GM12873 (cell line): ENCODE data around the gene CSTPP1.

ENCODE experiments used
- TF ChIP-seq, protein P1 (sequence below): IDR thresholded peaks from 2 replicates; pipeline ENCODE4 v1.5.1; 2012; ENCODE audit warnings: low read depth, mild to moderate bottlenecking, moderate library complexity, low read length, control low read depth; ENCODE audit not compliant: insufficient read depth; ENCODE audit errors: missing control alignments

CSTPP1 gene

DNA sequence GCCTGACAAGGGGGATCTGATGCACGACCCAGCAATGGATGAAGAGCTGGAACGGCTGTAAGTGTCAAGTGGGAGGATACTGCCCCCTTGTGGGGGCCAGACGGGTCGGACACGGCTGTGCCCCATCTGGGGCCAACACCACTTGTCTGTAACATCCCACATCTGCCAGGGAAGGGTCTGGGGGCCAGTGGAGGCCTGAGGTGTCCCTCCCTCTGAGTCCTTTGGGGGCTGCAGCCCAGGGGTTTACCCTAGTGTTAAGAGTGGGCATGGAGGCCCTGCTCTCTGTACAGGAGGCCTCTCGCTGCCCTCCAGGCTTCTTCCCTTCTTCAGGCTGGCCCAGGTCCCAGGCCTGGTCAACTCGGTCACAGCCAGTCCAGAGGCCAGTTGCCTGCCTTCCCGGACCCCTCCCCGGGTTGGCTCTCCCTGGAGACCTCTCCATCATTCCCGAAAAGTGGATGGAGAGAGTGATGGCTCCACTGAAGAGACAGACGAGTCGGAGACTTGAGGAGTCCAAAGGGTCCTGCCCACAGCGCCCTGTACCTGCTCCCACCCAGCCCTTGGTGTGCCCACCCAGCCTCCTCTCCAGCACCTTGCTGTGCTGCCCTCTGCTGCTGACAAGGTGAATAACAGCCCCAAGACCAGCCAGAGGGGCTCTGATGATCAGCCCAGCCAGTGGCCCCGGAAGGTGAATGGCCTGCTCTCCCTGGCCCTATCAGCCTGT is 224.7 kb downstream of the CSTPP1 start:
- TF ChIP-seq, protein P1, sequence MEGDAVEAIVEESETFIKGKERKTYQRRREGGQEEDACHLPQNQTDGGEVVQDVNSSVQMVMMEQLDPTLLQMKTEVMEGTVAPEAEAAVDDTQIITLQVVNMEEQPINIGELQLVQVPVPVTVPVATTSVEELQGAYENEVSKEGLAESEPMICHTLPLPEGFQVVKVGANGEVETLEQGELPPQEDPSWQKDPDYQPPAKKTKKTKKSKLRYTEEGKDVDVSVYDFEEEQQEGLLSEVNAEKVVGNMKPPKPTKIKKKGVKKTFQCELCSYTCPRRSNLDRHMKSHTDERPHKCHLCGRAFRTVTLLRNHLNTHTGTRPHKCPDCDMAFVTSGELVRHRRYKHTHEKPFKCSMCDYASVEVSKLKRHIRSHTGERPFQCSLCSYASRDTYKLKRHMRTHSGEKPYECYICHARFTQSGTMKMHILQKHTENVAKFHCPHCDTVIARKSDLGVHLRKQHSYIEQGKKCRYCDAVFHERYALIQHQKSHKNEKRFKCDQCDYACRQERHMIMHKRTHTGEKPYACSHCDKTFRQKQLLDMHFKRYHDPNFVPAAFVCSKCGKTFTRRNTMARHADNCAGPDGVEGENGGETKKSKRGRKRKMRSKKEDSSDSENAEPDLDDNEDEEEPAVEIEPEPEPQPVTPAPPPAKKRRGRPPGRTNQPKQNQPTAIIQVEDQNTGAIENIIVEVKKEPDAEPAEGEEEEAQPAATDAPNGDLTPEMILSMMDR: peak; percentile 88

DNA sequence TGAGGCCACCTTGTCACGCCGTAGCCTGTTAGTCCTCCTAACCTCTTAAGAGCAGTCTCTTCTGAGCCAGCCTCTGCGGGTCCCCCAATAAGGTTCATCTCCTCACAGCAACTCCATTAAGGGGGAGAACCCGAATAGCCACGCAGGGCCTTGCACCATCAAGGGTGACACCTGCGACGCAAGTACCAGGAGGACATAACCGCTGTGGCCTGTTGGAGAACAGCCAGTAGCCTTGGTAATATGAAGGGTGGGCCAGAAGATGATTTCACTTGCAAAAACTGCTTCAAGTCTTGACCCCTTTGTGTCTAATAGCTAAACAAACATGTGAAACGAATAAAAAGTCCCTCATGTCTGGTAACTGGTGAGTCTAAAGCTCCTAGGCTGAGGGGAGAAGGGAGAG is 225.3 kb downstream of the CSTPP1 start:
- TF ChIP-seq, protein P1: no peak

DNA sequence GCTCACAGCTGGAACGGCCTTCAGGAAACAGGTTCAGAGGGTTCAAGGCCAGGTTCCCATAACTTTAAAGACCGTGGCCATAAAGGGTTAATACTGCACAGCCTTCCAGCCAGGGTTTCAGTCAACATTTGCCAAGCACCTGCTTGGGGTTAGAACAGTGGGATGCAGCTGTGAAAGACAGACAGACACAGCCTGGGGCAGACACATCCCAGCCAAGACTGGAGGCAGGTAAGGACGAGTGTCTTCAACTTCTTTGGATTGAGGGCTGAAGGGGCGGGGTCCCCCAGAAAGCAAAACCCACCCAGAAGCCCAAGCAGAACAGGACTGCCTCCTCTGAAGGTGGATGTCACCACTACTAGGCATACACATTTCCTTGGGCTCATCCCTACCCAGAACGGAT is 225.9 kb downstream of the CSTPP1 start:
- TF ChIP-seq, protein P1: no peak

DNA sequence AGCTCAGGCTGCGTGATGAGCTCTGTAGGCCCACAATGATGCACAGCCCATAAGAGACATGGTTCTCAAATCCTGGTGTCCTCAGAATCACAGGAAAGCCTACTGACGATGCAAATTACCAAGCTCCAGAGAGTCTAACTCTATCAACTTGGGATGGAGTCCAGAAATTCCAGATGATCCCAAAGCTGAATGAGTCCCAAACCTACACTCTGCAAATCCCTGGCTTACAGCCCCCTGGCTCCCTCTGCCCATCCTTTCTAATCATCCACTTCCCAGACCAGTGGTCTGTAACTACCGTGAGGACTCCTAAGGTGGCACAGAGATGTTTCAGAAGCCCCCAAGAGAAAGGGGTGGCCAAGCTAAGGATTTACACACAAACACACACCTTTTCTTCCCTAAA is 226.6 kb downstream of the CSTPP1 start:
- TF ChIP-seq, protein P1: no peak

DNA sequence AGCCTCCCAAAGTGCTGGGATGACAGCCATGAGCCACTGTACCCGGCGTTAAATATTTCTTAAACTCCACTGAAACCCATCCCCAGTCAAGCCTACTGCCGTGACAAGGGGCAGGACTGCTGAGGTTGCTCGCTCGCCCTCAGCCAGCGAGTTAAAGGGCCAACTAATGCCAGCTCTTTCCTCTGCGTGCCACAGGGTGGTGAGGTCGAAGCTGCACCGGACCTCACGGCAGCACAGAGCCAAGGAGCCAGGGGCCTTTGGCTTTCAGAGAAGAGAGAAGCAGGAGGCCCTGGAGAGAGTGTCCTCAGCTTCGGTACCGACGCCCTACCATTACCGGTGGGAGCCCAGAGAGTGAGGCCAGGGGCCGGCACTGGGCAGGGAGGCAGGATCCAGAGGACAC is 227.3 kb downstream of the CSTPP1 start:
- TF ChIP-seq, protein P1: no peak

DNA sequence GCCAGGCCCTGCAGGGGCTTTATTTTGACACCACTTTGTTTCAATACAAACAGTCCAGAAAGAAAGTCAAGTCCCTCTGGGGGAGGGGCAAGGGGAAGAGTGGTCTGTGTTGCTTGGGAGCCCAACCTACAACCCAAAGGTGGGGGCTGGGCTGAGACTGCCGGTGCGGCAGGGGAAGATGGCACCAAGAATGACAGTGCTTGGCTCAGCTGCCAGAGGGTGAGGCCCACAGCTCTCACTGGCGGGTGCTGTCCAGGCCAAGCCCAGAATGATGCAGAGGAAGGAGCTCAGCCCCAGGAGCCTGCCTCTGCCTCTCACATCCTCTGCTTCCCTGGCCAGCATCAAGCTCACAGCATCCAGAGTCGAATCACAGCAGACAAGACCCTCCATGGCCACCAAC is 227.8 kb downstream of the CSTPP1 start:
- TF ChIP-seq, protein P1: no peak

DNA sequence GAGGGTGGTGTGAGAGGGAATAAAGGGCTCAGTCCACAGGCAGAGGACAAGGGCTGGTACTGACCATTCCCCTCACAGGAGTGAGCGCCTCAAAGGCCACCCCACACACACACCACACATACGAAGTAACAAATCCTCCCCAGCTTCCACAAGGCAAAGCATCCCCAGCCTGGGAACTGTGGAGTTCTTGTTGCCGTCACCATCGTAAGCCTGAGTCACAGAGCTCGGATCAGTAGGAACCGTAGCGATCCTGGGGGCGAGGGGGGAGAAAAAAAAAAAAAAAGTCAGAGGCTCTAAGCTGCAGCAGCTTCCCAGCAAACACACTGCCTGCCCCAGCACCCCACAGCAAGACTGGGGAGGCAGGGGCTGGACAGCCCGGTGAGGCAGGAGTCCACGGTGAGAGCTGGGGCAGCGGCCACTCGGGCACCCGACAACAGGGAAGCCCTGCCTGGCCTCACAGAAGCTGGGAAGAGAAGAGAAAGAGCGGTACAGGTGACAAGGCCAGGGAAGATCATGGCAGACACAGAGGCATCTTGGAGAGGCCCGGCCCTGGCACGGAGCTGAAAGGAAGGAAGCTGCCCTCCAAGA is 228.8 kb downstream of the CSTPP1 start:
- TF ChIP-seq, protein P1: no peak
